Measurements from ENCODE around the gene TSPOAP1. TPM values are rescaled to one million over a fixed set of nuclear protein-coding genes. Genes with fewer than 3 reads are reported as not detected.

Gene TSPOAP1
- total and polyA plus RNA-seq, 10 of the 15 experiments (the other 5 are each of a cell fraction or from before 2014, with no cell fraction given): 0.58 to 16.4 (median 4.2) TPM; not detected in 1

GRCh38 chr17:58336456-58337209, 8.0 kb upstream of the TSPOAP1 start (continued):
- TF ChIP-seq SKIL (IDR thresholded peaks at IDR 0.05; ENCODE audit: low read depth, poor library complexity, severe bottlenecking) (peak; percentile 12), TCF3 (IDR thresholded peaks at IDR 0.05; ENCODE audit: borderline replicate concordance, insufficient read depth, low read depth, low read length) (0 out of 2 replicates have a peak, but pooled peaks have one; percentile 16), POU2F2 (IDR thresholded peaks at IDR 0.05; ENCODE audit: borderline replicate concordance, low read depth, low read length) (peak; percentile 62; the same call in 1 of the 3 replicates), SPI1 (IDR thresholded peaks at IDR 0.05; ENCODE audit: borderline replicate concordance, insufficient read depth, low read depth, low read length) (0 out of 2 replicates have a peak, but pooled peaks have one; percentile 3), E2F8 (IDR thresholded peaks at IDR 0.05; ENCODE audit: low read depth, partially characterized antibody) (no peak), YY1 (IDR thresholded peaks at IDR 0.05; ENCODE audit: low read depth, low read length) (0 out of 2 replicates have a peak, but pooled peaks have one; percentile 33), ZNF207 (IDR thresholded peaks at IDR 0.05; ENCODE audit: borderline replicate concordance) (peak; percentile 62; the same call in 1 of the 2 replicates)

Measured in GM12878 (cell line).